Neural cell (in vitro differentiated cells): ENCODE data around the gene RAB11FIP4. TPM values are rescaled to one million over a fixed set of nuclear protein-coding genes. Genes with fewer than 3 reads are reported as not detected.

ENCODE experiments used
- H2AFZ ChIP-seq: fragments of 200-600, 300-800 bp; sonication (generic), shearing (Covaris generic); 2 replicates; pipeline ENCODE4 v1.6.0; 2014; ENCODE audit warnings: low read depth, mild to moderate bottlenecking, antibody characterized with exemption, low read length, moderate library complexity
- H3F3A ChIP-seq: fragments of 200-600 bp; shearing (Covaris generic); 2 replicates; pipeline ENCODE4 v1.6.1; 2016; ENCODE audit warnings: mild to moderate bottlenecking, moderate library complexity, mixed read lengths, antibody characterized with exemption, low read length; ENCODE audit not compliant: insufficient read depth, poor library complexity, severe bottlenecking
- H3K27ac ChIP-seq: fragments of 200-600, 300-800 bp; sonication (generic), shearing (Covaris generic); 2 replicates; pipeline ENCODE4 v1.5.1; 2014; ENCODE audit warnings: mild to moderate bottlenecking, low read length, moderate library complexity
- H3K27me3 ChIP-seq: fragments of 300-800, 200-600 bp; sonication (generic), shearing (Covaris generic); 2 replicates; pipeline ENCODE4 v1.6.0; 2014; ENCODE audit warnings: mild to moderate bottlenecking, low read depth, low read length, moderate library complexity; ENCODE audit not compliant: insufficient read depth
- H3K36me3 ChIP-seq: fragments of 300-800, 200-600 bp; sonication (generic), shearing (Covaris generic); 2 replicates; pipeline ENCODE4 v1.5.1; 2014; ENCODE audit warnings: mild to moderate bottlenecking, antibody characterized with exemption, low read length, moderate library complexity; ENCODE audit not compliant: insufficient read depth
- H3K4me2 ChIP-seq: fragments of 300-800, 200-600 bp; sonication (generic), shearing (Covaris generic); 2 replicates; pipeline ENCODE4 v1.6.0; 2014; ENCODE audit warnings: mild to moderate bottlenecking, low read length
- H3K4me3 ChIP-seq: fragments of 300-800, 200-600 bp; sonication (generic), shearing (Covaris generic); 2 replicates; pipeline ENCODE4 v1.5.1; 2014; ENCODE audit warnings: mild to moderate bottlenecking, low read length, moderate library complexity
- H3K79me2 ChIP-seq: fragments of 200-600 bp; shearing (Covaris generic); replicated peaks from 2 replicates; pipeline ENCODE4 v1.6.0; 2014; ENCODE audit warnings: mild to moderate bottlenecking, low read length, moderate library complexity; ENCODE audit not compliant: insufficient read depth
- H3K9ac ChIP-seq: fragments of 300-800, 200-600 bp; sonication (generic), shearing (Covaris generic); 2 replicates; pipeline ENCODE4 v1.6.1; 2016; ENCODE audit warnings: mild to moderate bottlenecking, low read length, mixed read lengths
- H3K9me2 ChIP-seq: fragments of 200-600 bp; shearing (Covaris generic); 2 replicates; pipeline ENCODE4 v1.6.1; 2016; ENCODE audit warnings: mild to moderate bottlenecking, low read length, mixed read lengths; ENCODE audit not compliant: insufficient read depth
- H3K9me3 ChIP-seq: fragments of 200-600, 300-800 bp; sonication (generic), shearing (Covaris generic); 2 replicates; pipeline ENCODE4 v1.6.1; 2016; ENCODE audit warnings: mild to moderate bottlenecking, mixed run types, low read length, moderate library complexity, mixed read lengths
- H4K20me1 ChIP-seq: fragments of 200-600 bp; shearing (Covaris generic); 2 replicates; pipeline ENCODE4 v1.6.1; 2016; ENCODE audit warnings: mild to moderate bottlenecking, mixed run types; ENCODE audit not compliant: insufficient read depth
- EP300 ChIP-seq: fragments of 450-650 bp; conservative IDR thresholded peaks from 2 replicates; pipeline ENCODE4 v1.6.1; 2014; ENCODE audit warnings: antibody characterized with exemption, mild to moderate bottlenecking, moderate library complexity; ENCODE audit not compliant: poor library complexity, severe bottlenecking
- EZH2 ChIP-seq: fragments of 200-600, 300-800 bp; shearing (Covaris generic), sonication (generic); IDR thresholded peaks from 2 replicates; pipeline ENCODE4 v1.6.1; 2014; ENCODE audit warnings: antibody characterized with exemption, low read length, borderline replicate concordance, mild to moderate bottlenecking; ENCODE audit not compliant: insufficient read depth, poor library complexity, severe bottlenecking
- MXI1 ChIP-seq: fragments of 450-650 bp; conservative IDR thresholded peaks from 2 replicates; pipeline ENCODE4 v1.6.1; 2014; ENCODE audit warnings: antibody characterized with exemption, mild to moderate bottlenecking; ENCODE audit not compliant: poor library complexity, severe bottlenecking
- POLR2AphosphoS5 ChIP-seq: IDR thresholded peaks from 2 replicates; pipeline ENCODE4 v1.6.1; 2012
- RAD21 ChIP-seq: fragments of 450-650 bp; conservative IDR thresholded peaks from 2 replicates; pipeline ENCODE4 v1.6.1; 2014; ENCODE audit warnings: antibody characterized with exemption, mild to moderate bottlenecking, moderate library complexity
- REST ChIP-seq: IDR thresholded peaks from 2 replicates; pipeline ENCODE4 v1.6.1; 2012; ENCODE audit warnings: borderline replicate concordance
- SMC3 ChIP-seq: fragments of 450-650 bp; conservative IDR thresholded peaks from 2 replicates; pipeline ENCODE4 v1.6.1; 2014; ENCODE audit warnings: antibody characterized with exemption, mild to moderate bottlenecking, moderate library complexity; ENCODE audit not compliant: poor library complexity
- TAF1 ChIP-seq: IDR thresholded peaks from 2 replicates; pipeline ENCODE4 v1.6.1; 2012; ENCODE audit warnings: low read depth
- polyA plus RNA-seq: library from polyadenylated mRNA; depleted of rRNA; stranded (reverse); fragments of >200 nt; gene quantifications from 2 replicates; pipeline ENCODE4 v1.2.3, GENCODE V29; 2014
- TF ChIP-seq, protein P1 (sequence below): fragments of 450-650 bp; IDR thresholded peaks from 2 replicates; pipeline ENCODE4 v1.5.1; 2014; ENCODE audit warnings: antibody characterized with exemption, mild to moderate bottlenecking, moderate library complexity; ENCODE audit not compliant: poor library complexity, severe bottlenecking

RAB11FIP4 gene
- polyA plus RNA-seq, 1 donor from 2014 or later = 14.4 TPM

DNA sequence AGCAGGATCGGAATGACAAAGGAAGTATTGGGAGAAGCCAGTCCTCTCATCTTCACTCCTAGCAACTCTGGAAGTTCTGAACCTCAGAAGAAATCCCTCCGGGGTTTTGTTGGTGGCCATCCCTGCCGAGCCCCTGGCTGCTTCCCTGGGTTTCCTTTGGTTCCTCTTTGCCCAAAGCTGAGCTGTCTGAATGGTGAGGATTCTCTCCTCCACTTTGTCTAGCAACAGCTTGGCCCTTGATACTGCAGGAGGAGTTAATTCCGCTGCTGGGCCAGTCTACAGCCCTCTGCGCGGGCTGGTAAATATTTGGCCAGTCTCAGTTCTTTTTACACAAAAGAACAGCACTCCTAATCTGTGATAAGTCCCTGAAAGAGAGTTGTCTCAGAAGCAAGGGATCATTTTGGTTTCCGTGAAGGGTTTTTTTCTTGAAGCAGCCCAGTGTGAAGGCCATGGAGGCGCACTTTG, 170.9 kb downstream of the RAB11FIP4 start:
- no peak overlapping the region for H3K27ac ChIP-seq
- H3K9me2 ChIP-seq = no peaks in the 10 kb centered on the region
- peaks cover 39% of the 10 kb centered on the region for H3K27me3 ChIP-seq
- H3K9me3 ChIP-seq = no peaks in the 10 kb centered on the region
- TF ChIP-seq SMC3 = no peak
- TF ChIP-seq, protein P1, sequence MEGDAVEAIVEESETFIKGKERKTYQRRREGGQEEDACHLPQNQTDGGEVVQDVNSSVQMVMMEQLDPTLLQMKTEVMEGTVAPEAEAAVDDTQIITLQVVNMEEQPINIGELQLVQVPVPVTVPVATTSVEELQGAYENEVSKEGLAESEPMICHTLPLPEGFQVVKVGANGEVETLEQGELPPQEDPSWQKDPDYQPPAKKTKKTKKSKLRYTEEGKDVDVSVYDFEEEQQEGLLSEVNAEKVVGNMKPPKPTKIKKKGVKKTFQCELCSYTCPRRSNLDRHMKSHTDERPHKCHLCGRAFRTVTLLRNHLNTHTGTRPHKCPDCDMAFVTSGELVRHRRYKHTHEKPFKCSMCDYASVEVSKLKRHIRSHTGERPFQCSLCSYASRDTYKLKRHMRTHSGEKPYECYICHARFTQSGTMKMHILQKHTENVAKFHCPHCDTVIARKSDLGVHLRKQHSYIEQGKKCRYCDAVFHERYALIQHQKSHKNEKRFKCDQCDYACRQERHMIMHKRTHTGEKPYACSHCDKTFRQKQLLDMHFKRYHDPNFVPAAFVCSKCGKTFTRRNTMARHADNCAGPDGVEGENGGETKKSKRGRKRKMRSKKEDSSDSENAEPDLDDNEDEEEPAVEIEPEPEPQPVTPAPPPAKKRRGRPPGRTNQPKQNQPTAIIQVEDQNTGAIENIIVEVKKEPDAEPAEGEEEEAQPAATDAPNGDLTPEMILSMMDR = no peak
- no peak for TF ChIP-seq TAF1
- TF ChIP-seq MXI1 = no peak
- TF ChIP-seq REST = no peak
- no peak for TF ChIP-seq RAD21
- no peak for TF ChIP-seq POLR2AphosphoS5
- TF ChIP-seq EZH2 = no peak
- TF ChIP-seq EP300 = no peak
- no peaks in the 10 kb centered on the region for H4K20me1 ChIP-seq
- no peaks in the 10 kb centered on the region for H3F3A ChIP-seq
- no peaks in the 10 kb centered on the region for H3K36me3 ChIP-seq
- no peak overlapping the region for H3K4me3 ChIP-seq
- H2AFZ ChIP-seq = no peak overlapping the region
- H3K4me2 ChIP-seq = no peak overlapping the region
- H3K79me2 ChIP-seq = no peaks in the 10 kb centered on the region
- no peak overlapping the region for H3K9ac ChIP-seq

- H3K4me2 ChIP-seq = no peak overlapping the region
- no peak overlapping the region for H2AFZ ChIP-seq
- H3K9me2 ChIP-seq = no peaks in the 10 kb centered on the region
- no peak overlapping the region for H3K4me3 ChIP-seq
- H3K9me3 ChIP-seq = no peaks in the 10 kb centered on the region
- H3K27ac ChIP-seq = no peak overlapping the region
- H3K36me3 ChIP-seq = no peaks in the 10 kb centered on the region
- H4K20me1 ChIP-seq = no peaks in the 10 kb centered on the region
- no peaks in the 10 kb centered on the region for H3K79me2 ChIP-seq
- peaks cover 27% of the 10 kb centered on the region for H3K27me3 ChIP-seq
- H3K9ac ChIP-seq = no peak overlapping the region
- TF ChIP-seq RAD21 (no peak), MXI1 (no peak), POLR2AphosphoS5 (no peak), SMC3 (no peak), REST (no peak), EP300 (no peak), EZH2 (no peak), TAF1 (no peak)
- TF ChIP-seq, protein P1 = no peak
- H3F3A ChIP-seq = no peaks in the 10 kb centered on the region
Measured at GRCh38 chr17:31564291-31564690, 172.8 kb downstream of the RAB11FIP4 start.
